Measurements from ENCODE around the gene RACK1.
"Not testable (repeated sequence)": the region's sequence is repeated elsewhere in the genome, so short reads cannot be mapped to it uniquely, and the experiment has no call there.

- not testable (repeated sequence) for TF ChIP-seq CTCF, POLR2A (IDR thresholded peaks at IDR 0.05)
These were observed 33.6 kb downstream of the RACK1 start for GRCh38 chr5:181210148-181210547.

All from uterus (tissue), 2 donors.